GM12892 (cell line): ENCODE results near the gene METTL21A.

ENCODE experiments used
- POLR2A ChIP-seq: IDR thresholded peaks from 2 replicates; pipeline ENCODE4 v1.6.1; 2011; ENCODE audit warnings: low read depth, low read length, control low read depth
- POLR2AphosphoS5 ChIP-seq: IDR thresholded peaks from 2 replicates; pipeline ENCODE4 v1.6.1; 2011; ENCODE audit warnings: low read depth, low read length, control low read depth

DNA sequence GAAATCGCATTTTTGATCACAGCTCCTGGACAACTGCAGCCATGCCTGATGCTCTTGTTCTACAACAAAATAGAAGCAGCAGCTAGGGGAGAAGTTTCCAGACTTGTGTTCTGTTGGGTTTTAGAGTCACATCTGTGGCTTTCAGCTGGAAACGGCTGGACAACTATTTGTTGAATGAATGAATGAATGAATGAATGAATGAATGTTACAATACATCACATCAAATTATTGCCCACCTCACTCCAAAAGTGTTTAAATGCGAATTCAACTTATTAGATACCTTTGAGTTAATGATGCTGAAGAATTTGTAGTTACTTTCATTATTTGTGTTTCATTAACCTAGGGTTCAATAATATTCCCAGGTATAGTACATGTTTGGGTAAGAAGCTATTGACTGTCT lies 8.5 kb upstream of the METTL21A start:
- no peak for TF ChIP-seq POLR2AphosphoS5
- TF ChIP-seq POLR2A = no peak
